DND-41 (cell line): ENCODE measurements around the gene HIGD1A.

Experiments used
- ATAC-seq: fragments of 200-7000 bp; cut with Tn5 transposase; 3 replicates; pipeline ENCODE4 v1.9.1; 2021; ENCODE audit warnings: low read depth; ENCODE audit not compliant: insufficient read depth
- DNase-seq: peaks from one replicate; pipeline ENCODE4 v3.0.0-alpha.2; 2020
- H2AFZ ChIP-seq: 2 replicates; pipeline ENCODE4 v1.6.0; 2012; ENCODE audit warnings: low read depth, low read length
- H3K27ac ChIP-seq: 2 replicates; pipeline ENCODE4 v1.5.1; 2012; ENCODE audit warnings: low read length, inconsistent platforms
- H3K27me3 ChIP-seq: fragments of 200-600 bp; sonication (generic); 2 replicates; pipeline ENCODE4 v1.6.0; 2012; ENCODE audit warnings: low read length, mild to moderate bottlenecking, inconsistent platforms; ENCODE audit not compliant: insufficient read depth, poor library complexity
- H3K36me3 ChIP-seq: 2 replicates; pipeline ENCODE4 v1.5.1; 2012; ENCODE audit warnings: low read length, inconsistent platforms; ENCODE audit not compliant: insufficient read depth
- H3K4me1 ChIP-seq: 2 replicates; pipeline ENCODE4 v1.5.1; 2012; ENCODE audit warnings: mild to moderate bottlenecking, low read length; ENCODE audit not compliant: insufficient read depth
- H3K4me2 ChIP-seq: 2 replicates; pipeline ENCODE4 v1.6.0; 2012; ENCODE audit warnings: mild to moderate bottlenecking, moderate library complexity, low read length, inconsistent platforms; ENCODE audit not compliant: insufficient read depth
- H3K4me3 ChIP-seq, 2 experiments: fragments of 200-600 bp in 1 of 2; shearing (Covaris generic) in 1 of 2; 2 replicates each; pipeline ENCODE4 v1.5.1; 2012 to 2016; ENCODE audit warnings: inconsistent platforms in 2 of 2, low read length in 2 of 2, mild to moderate bottlenecking in 2 of 2, low read depth in 1 of 2, moderate library complexity in 1 of 2
- H3K79me2 ChIP-seq: 2 replicates; pipeline ENCODE4 v1.6.0; 2012; ENCODE audit warnings: low read length, inconsistent platforms; ENCODE audit not compliant: insufficient read depth
- H3K9ac ChIP-seq: 2 replicates; pipeline ENCODE4 v1.6.0; 2012; ENCODE audit warnings: low read depth, mild to moderate bottlenecking, inconsistent platforms, low read length, moderate library complexity
- H3K9me3 ChIP-seq: 2 replicates; pipeline ENCODE4 v1.5.1; 2012; ENCODE audit warnings: low read length, moderate library complexity, mild to moderate bottlenecking, inconsistent platforms; ENCODE audit not compliant: insufficient read depth, severe bottlenecking
- H4K20me1 ChIP-seq: 2 replicates; pipeline ENCODE4 v1.6.0; 2012; ENCODE audit warnings: low read length; ENCODE audit not compliant: insufficient read depth
- CTCF ChIP-seq: IDR thresholded peaks from 2 replicates; pipeline ENCODE4 v1.5.1; 2012; ENCODE audit warnings: borderline replicate concordance, low read length, moderate library complexity, mild to moderate bottlenecking; ENCODE audit not compliant: poor library complexity, severe bottlenecking; ENCODE audit errors: extremely low read depth
- EZH2 ChIP-seq: IDR thresholded peaks from 3 replicates; pipeline ENCODE4 v1.6.1; 2012; ENCODE audit warnings: borderline replicate concordance, low read depth, mild to moderate bottlenecking, moderate library complexity, low read length, inconsistent platforms; ENCODE audit not compliant: severe bottlenecking

Gene HIGD1A

GRCh38 chr3:42804831-42805132 is 492 bp upstream of the HIGD1A start:
- peaks cover 44% of the 10 kb centered on the region for H3K4me1 ChIP-seq
- no peak for TF ChIP-seq EZH2
- no peak for TF ChIP-seq CTCF
- no peaks in the 10 kb centered on the region for H3K36me3 ChIP-seq
- H4K20me1 ChIP-seq = peaks cover 22% of the 10 kb centered on the region
- peak; percentile 25; the same call in 1 of the 3 replicates for ATAC-seq
- H3K4me2 ChIP-seq = peak overlapping the region; percentile 93
- peak overlapping the region; percentile 91 to 94; a peak in 3 of 4 replicates for H3K4me3 ChIP-seq
- no peaks in the 10 kb centered on the region for H3K9me3 ChIP-seq
- H3K79me2 ChIP-seq = peaks cover 45% of the 10 kb centered on the region
- peak overlapping the region; percentile 87 for H3K9ac ChIP-seq
- peak overlapping the region; percentile 51; the same call in 1 of the 2 replicates for H3K27ac ChIP-seq
- no peak for DNase-seq
- H3K27me3 ChIP-seq = peaks cover 9% of the 10 kb centered on the region
- peak overlapping the region; percentile 94 for H2AFZ ChIP-seq

- H3K4me3 ChIP-seq = peak overlapping the region; percentile 91 to 94
- peak overlapping the region; percentile 94 for H2AFZ ChIP-seq
- H4K20me1 ChIP-seq = peaks cover 23% of the 10 kb centered on the region
- ATAC-seq (peak; percentile 30), DNase-seq (peak; percentile 55)
- H3K36me3 ChIP-seq = no peaks in the 10 kb centered on the region
- H3K4me2 ChIP-seq = peak overlapping the region; percentile 93
- TF ChIP-seq EZH2 (no peak), CTCF (peak; percentile 1)
- peaks cover 9% of the 10 kb centered on the region for H3K27me3 ChIP-seq
- H3K9ac ChIP-seq = peak overlapping the region; percentile 87
- H3K27ac ChIP-seq = peak overlapping the region; percentile 82
- no peaks in the 10 kb centered on the region for H3K9me3 ChIP-seq
- H3K79me2 ChIP-seq = peaks cover 51% of the 10 kb centered on the region
- H3K4me1 ChIP-seq = peaks cover 44% of the 10 kb centered on the region
Measured at GRCh38 chr3:42803414-42804105, 730 bp downstream of the HIGD1A start.

- peaks cover 51% of the 10 kb centered on the region for H3K79me2 ChIP-seq
- H3K4me3 ChIP-seq = peak overlapping the region; percentile 91 to 94
- H4K20me1 ChIP-seq = peaks cover 23% of the 10 kb centered on the region
- TF ChIP-seq CTCF = no peak
- TF ChIP-seq EZH2 = no peak
- H3K9ac ChIP-seq = peak overlapping the region; percentile 87
- DNase-seq (no peak), ATAC-seq (no peak)
- H3K27me3 ChIP-seq = peaks cover 9% of the 10 kb centered on the region
- H2AFZ ChIP-seq = peak overlapping the region; percentile 94
- H3K4me2 ChIP-seq = peak overlapping the region; percentile 93
- H3K27ac ChIP-seq = peak overlapping the region; percentile 82
- H3K9me3 ChIP-seq = no peaks in the 10 kb centered on the region
- no peaks in the 10 kb centered on the region for H3K36me3 ChIP-seq
- H3K4me1 ChIP-seq = peaks cover 44% of the 10 kb centered on the region
Measured at GRCh38 chr3:42802876-42803413, 1.3 kb downstream of the HIGD1A start.
